SK-N-SH treated with all-trans-retinoic acid at 6 μM for 48 hours (cell line): ENCODE results near the gene PTPRG.

ENCODE experiments used
- ATAC-seq: fragments of 200-7000 bp; cut with Tn5 transposase; 3 replicates; pipeline ENCODE4 v1.9.1; 2020; ENCODE audit warnings: mild to moderate bottlenecking, moderate library complexity
- ARNTL ChIP-seq: fragments of 450-650 bp; formaldehyde crosslinking; IDR thresholded peaks from 2 replicates; pipeline ENCODE4 v1.5.0; 2020; ENCODE audit warnings: low read depth, mild to moderate bottlenecking, moderate library complexity, borderline replicate concordance
- BACH2 ChIP-seq: fragments of 250-450 bp; sonication (Bioruptor Pico); IDR thresholded peaks from 2 replicates; pipeline ENCODE4 v1.9.0; 2021; ENCODE audit warnings: mild to moderate bottlenecking, borderline replicate concordance
- CSDC2 ChIP-seq: fragments of 250-450 bp; sonication (Bioruptor Pico); IDR thresholded peaks from 2 replicates; pipeline ENCODE4 v1.5.0; 2020; ENCODE audit warnings: mild to moderate bottlenecking, moderate library complexity
- ESRRG ChIP-seq: fragments of 250-450 bp; sonication (Bioruptor Pico); IDR thresholded peaks from 2 replicates; pipeline ENCODE4 v1.6.1; 2021; ENCODE audit warnings: mild to moderate bottlenecking
- GLIS3 ChIP-seq: fragments of 250-450 bp; sonication (Bioruptor Pico); IDR thresholded peaks from 2 replicates; pipeline ENCODE4 v1.5.0; 2020; ENCODE audit warnings: mild to moderate bottlenecking, moderate library complexity
- ISL1 ChIP-seq: fragments of 250-450 bp; sonication (Bioruptor Pico); IDR thresholded peaks from 2 replicates; pipeline ENCODE4 v2.1.2; 2022; ENCODE audit warnings: mild to moderate bottlenecking, moderate library complexity
- OSR1 ChIP-seq: fragments of 250-450 bp; sonication (Bioruptor Pico); IDR thresholded peaks from 2 replicates; pipeline ENCODE4 v1.8.0; 2022; ENCODE audit warnings: moderate library complexity, mild to moderate bottlenecking, inconsistent platforms
- PPARA ChIP-seq: fragments of 250-450 bp; sonication (Bioruptor Pico); IDR thresholded peaks from 2 replicates; pipeline ENCODE4 v1.5.0; 2020; ENCODE audit warnings: mild to moderate bottlenecking, borderline replicate concordance
- RARB ChIP-seq: fragments of 250-450 bp; sonication (Bioruptor Pico); IDR thresholded peaks from 2 replicates; pipeline ENCODE4 v1.8.0; 2021; ENCODE audit warnings: mild to moderate bottlenecking, moderate library complexity
- SNAI2 ChIP-seq: fragments of 250-450 bp; sonication (Bioruptor Pico); IDR thresholded peaks from 2 replicates; pipeline ENCODE4 v1.5.0; 2020; ENCODE audit warnings: mild to moderate bottlenecking, moderate library complexity
- TCF4 ChIP-seq: fragments of 250-450 bp; sonication (Bioruptor Pico); IDR thresholded peaks from 2 replicates; pipeline ENCODE4 v1.8.0; 2021; ENCODE audit warnings: mild to moderate bottlenecking, moderate library complexity, borderline replicate concordance
- TOX ChIP-seq: fragments of 250-450 bp; sonication (Bioruptor Pico); IDR thresholded peaks from 2 replicates; pipeline ENCODE4 v1.8.0; 2021; ENCODE audit warnings: mild to moderate bottlenecking, moderate library complexity, borderline replicate concordance
- ZC3H10 ChIP-seq: fragments of 250-450 bp; sonication (Bioruptor Pico); IDR thresholded peaks from 2 replicates; pipeline ENCODE4 v1.5.1; 2021; ENCODE audit warnings: mild to moderate bottlenecking, moderate library complexity
- ZFP3 ChIP-seq: fragments of 250-450 bp; sonication (Bioruptor Pico); IDR thresholded peaks from 2 replicates; pipeline ENCODE4 v1.5.0; 2020; ENCODE audit warnings: mild to moderate bottlenecking, moderate library complexity
- ZFP30 ChIP-seq: fragments of 450-650 bp; formaldehyde crosslinking; IDR thresholded peaks from 2 replicates; pipeline ENCODE4 v1.5.0; 2022; ENCODE audit warnings: mild to moderate bottlenecking, moderate library complexity
- ZNF565 ChIP-seq: fragments of 450-650 bp; formaldehyde crosslinking; conservative IDR thresholded peaks from 2 replicates; pipeline ENCODE4 v1.5.0; 2020; ENCODE audit warnings: low read depth, mild to moderate bottlenecking, moderate library complexity
- ZNF70 ChIP-seq: fragments of 450-650 bp; formaldehyde crosslinking; IDR thresholded peaks from 2 replicates; pipeline ENCODE4 v1.5.0; 2020; ENCODE audit warnings: mild to moderate bottlenecking, moderate library complexity
- ZNF8 ChIP-seq: fragments of 450-650 bp; formaldehyde crosslinking; IDR thresholded peaks from 2 replicates; pipeline ENCODE4 v1.5.0; 2020; ENCODE audit warnings: mild to moderate bottlenecking, moderate library complexity
- TF ChIP-seq, protein P1 (sequence below): fragments of 250-450 bp; sonication (Bioruptor Pico); IDR thresholded peaks from 2 replicates; pipeline ENCODE4 v1.5.1; 2021; ENCODE audit warnings: mild to moderate bottlenecking, moderate library complexity
- TF ChIP-seq, protein P2 (sequence below): fragments of 250-450 bp; sonication (Bioruptor Pico); IDR thresholded peaks from 2 replicates; pipeline ENCODE4 v1.8.0; 2021; ENCODE audit warnings: low read depth, mild to moderate bottlenecking, moderate library complexity, borderline replicate concordance
- TF ChIP-seq, protein P3 (sequence below): fragments of 250-450 bp; sonication (Bioruptor Pico); IDR thresholded peaks from 2 replicates; pipeline ENCODE4 v1.5.0; 2020; ENCODE audit warnings: mild to moderate bottlenecking, moderate library complexity
- TF ChIP-seq, protein P4 (sequence below): fragments of 250-450 bp; sonication (Bioruptor Pico); IDR thresholded peaks from 2 replicates; pipeline ENCODE4 v1.8.0; 2020; ENCODE audit warnings: mild to moderate bottlenecking, moderate library complexity, borderline replicate concordance

PTPRG gene

DNA sequence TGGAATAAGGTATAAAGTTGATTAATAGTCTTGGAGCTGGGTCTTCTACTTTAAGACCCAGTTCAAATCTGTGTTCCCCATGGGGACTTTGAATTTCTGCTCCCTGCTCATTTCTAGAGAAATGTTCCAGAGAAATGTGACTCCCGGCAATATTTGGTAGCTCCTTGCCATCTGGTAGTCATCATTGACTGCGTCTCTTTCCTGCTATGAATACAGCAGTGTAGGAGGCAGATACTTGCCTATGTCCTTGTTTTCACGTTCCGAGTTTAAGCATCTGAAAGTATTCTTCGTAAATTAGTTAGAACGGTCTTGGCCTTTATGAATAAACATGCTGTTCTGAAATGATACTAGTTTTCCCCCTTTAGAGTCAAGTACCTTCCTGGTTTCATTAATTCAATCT, 352.9 kb downstream of the PTPRG start:
- TF ChIP-seq ZFP3 (CRISPR knock-in tag) (no peak), ZNF8 (no peak), ZFP30 (no peak), BACH2 (CRISPR knock-in tag) (no peak), TCF4 (CRISPR knock-in tag) (no peak), TOX (no peak), ZC3H10 (no peak), CSDC2 (CRISPR knock-in tag) (no peak), ESRRG (no peak), PPARA (CRISPR knock-in tag) (no peak), SNAI2 (no peak), ARNTL (no peak), OSR1 (no peak), ZNF565 (CRISPR knock-in tag) (no peak), GLIS3 (no peak)
- TF ChIP-seq, protein P1, sequence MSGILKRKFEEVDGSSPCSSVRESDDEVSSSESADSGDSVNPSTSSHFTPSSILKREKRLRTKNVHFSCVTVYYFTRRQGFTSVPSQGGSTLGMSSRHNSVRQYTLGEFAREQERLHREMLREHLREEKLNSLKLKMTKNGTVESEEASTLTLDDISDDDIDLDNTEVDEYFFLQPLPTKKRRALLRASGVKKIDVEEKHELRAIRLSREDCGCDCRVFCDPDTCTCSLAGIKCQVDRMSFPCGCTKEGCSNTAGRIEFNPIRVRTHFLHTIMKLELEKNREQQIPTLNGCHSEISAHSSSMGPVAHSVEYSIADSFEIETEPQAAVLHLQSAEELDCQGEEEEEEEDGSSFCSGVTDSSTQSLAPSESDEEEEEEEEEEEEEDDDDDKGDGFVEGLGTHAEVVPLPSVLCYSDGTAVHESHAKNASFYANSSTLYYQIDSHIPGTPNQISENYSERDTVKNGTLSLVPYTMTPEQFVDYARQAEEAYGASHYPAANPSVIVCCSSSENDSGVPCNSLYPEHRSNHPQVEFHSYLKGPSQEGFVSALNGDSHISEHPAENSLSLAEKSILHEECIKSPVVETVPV (CRISPR knock-in tag) = no peak
- TF ChIP-seq, protein P2, sequence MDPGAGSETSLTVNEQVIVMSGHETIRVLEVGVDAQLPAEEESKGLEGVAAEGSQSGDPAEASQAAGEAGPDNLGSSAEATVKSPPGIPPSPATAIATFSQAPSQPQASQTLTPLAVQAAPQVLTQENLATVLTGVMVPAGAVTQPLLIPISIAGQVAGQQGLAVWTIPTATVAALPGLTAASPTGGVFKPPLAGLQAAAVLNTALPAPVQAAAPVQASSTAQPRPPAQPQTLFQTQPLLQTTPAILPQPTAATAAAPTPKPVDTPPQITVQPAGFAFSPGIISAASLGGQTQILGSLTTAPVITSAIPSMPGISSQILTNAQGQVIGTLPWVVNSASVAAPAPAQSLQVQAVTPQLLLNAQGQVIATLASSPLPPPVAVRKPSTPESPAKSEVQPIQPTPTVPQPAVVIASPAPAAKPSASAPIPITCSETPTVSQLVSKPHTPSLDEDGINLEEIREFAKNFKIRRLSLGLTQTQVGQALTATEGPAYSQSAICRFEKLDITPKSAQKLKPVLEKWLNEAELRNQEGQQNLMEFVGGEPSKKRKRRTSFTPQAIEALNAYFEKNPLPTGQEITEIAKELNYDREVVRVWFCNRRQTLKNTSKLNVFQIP (CRISPR knock-in tag) = no peak
- TF ChIP-seq, protein P3, sequence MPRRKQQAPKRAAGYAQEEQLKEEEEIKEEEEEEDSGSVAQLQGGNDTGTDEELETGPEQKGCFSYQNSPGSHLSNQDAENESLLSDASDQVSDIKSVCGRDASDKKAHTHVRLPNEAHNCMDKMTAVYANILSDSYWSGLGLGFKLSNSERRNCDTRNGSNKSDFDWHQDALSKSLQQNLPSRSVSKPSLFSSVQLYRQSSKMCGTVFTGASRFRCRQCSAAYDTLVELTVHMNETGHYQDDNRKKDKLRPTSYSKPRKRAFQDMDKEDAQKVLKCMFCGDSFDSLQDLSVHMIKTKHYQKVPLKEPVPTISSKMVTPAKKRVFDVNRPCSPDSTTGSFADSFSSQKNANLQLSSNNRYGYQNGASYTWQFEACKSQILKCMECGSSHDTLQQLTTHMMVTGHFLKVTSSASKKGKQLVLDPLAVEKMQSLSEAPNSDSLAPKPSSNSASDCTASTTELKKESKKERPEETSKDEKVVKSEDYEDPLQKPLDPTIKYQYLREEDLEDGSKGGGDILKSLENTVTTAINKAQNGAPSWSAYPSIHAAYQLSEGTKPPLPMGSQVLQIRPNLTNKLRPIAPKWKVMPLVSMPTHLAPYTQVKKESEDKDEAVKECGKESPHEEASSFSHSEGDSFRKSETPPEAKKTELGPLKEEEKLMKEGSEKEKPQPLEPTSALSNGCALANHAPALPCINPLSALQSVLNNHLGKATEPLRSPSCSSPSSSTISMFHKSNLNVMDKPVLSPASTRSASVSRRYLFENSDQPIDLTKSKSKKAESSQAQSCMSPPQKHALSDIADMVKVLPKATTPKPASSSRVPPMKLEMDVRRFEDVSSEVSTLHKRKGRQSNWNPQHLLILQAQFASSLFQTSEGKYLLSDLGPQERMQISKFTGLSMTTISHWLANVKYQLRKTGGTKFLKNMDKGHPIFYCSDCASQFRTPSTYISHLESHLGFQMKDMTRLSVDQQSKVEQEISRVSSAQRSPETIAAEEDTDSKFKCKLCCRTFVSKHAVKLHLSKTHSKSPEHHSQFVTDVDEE (CRISPR knock-in tag) = no peak
- no peak for ATAC-seq

DNA sequence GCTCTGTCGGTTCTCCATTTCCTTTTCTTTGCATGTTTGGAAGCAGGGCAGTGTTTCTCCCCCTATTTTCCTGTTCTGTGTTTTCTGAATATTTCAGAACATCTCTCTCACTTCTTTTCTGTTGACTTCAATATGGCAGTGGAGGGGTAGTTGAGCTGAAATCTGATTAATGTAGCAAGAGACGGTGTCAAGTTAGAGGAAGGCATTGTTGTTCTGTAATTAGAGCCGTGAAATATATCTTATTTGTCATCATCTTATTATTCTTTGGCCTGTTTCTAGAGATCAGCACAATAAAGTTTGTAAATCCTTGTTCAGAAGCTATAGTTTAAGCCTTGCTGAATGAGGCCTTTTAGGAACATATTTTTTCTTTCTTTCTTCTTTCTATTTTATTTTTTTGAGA, 353.9 kb downstream of the PTPRG start:
- TF ChIP-seq ZNF70 (CRISPR knock-in tag) (no peak), OSR1 (no peak), ISL1 (CRISPR knock-in tag) (no peak), GLIS3 (no peak), PPARA (CRISPR knock-in tag) (no peak), RARB (no peak), ZNF8 (no peak), ZC3H10 (no peak), ARNTL (no peak), ESRRG (no peak), ZFP3 (CRISPR knock-in tag) (no peak)
- TF ChIP-seq, protein P3 (CRISPR knock-in tag) = no peak
- TF ChIP-seq, protein P4, sequence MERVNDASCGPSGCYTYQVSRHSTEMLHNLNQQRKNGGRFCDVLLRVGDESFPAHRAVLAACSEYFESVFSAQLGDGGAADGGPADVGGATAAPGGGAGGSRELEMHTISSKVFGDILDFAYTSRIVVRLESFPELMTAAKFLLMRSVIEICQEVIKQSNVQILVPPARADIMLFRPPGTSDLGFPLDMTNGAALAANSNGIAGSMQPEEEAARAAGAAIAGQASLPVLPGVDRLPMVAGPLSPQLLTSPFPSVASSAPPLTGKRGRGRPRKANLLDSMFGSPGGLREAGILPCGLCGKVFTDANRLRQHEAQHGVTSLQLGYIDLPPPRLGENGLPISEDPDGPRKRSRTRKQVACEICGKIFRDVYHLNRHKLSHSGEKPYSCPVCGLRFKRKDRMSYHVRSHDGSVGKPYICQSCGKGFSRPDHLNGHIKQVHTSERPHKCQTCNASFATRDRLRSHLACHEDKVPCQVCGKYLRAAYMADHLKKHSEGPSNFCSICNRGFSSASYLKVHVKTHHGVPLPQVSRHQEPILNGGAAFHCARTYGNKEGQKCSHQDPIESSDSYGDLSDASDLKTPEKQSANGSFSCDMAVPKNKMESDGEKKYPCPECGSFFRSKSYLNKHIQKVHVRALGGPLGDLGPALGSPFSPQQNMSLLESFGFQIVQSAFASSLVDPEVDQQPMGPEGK (CRISPR knock-in tag) = no peak
- TF ChIP-seq, protein P2 (CRISPR knock-in tag) = no peak
- TF ChIP-seq, protein P1 (CRISPR knock-in tag) = no peak
- ATAC-seq = no peak
